H1 (cell line): Measurements from ENCODE around the gene LY6G6F. TPM values are rescaled to one million over a fixed set of nuclear protein-coding genes. Genes with fewer than 3 reads are reported as not detected.

Experiments
- CTCF ChIA-PET: fragments of 300-600 bp; sonication (Branson Sonifier 250); formaldehyde crosslinking; loops from one replicate; lab custom pipeline; 2021; ENCODE audit not compliant: partially characterized antibody; lab: Charles Lee
- POLR2A ChIA-PET: fragments of 300-600 bp; sonication (Branson Sonifier 250); formaldehyde crosslinking; loops from one replicate; lab custom pipeline; 2021; ENCODE audit warnings: inconsistent platforms; ENCODE audit not compliant: partially characterized antibody; lab: Charles Lee
- DNase-seq, 2 experiments: peaks; one replicate each; pipeline versions ENCODE4 v3.0.0 to v3.0.0-alpha.2; 2010 to 2022; ENCODE audit warnings: low spot score in 2 of 2, low read depth in 1 of 2, mixed read lengths in 1 of 2
- FAIRE-seq: peaks from 2 replicates; lab custom pipeline; 2011; peaks lifted over from hg19 to GRCh38; lab: Jason Lieb, UNC
- H2AFZ ChIP-seq: 2 replicates; pipeline ENCODE4 v1.8.1; 2012; ENCODE audit warnings: low read length, inconsistent platforms
- H2AK5ac ChIP-seq: 2 replicates; pipeline ENCODE4 v1.6.1; 2013; ENCODE audit warnings: low read depth, low read length
- H2BK120ac ChIP-seq: replicated peaks from 2 replicates; pipeline ENCODE3; 2013; ENCODE audit warnings: low read depth, low read length, inconsistent platforms
- H2BK12ac ChIP-seq: 2 replicates; pipeline ENCODE4 v1.6.1; 2013; ENCODE audit warnings: low read depth, low read length
- H2BK15ac ChIP-seq: 2 replicates; pipeline ENCODE4 v1.6.1; 2013; ENCODE audit warnings: low read length
- H2BK20ac ChIP-seq: 2 replicates; pipeline ENCODE4 v1.6.1; 2013; ENCODE audit warnings: low read length
- H2BK5ac ChIP-seq: 2 replicates; pipeline ENCODE4 v1.6.1; 2013; ENCODE audit warnings: low read depth, low read length
- H3K14ac ChIP-seq: 2 replicates; pipeline ENCODE4 v1.6.1; 2013; ENCODE audit warnings: inconsistent platforms; ENCODE audit not compliant: insufficient read length
- H3K18ac ChIP-seq: 2 replicates; pipeline ENCODE4 v1.6.1; 2013; ENCODE audit warnings: low read length; ENCODE audit errors: extremely low read depth
- H3K23ac ChIP-seq: 2 replicates; pipeline ENCODE4 v1.6.1; 2013; ENCODE audit warnings: inconsistent platforms; ENCODE audit not compliant: insufficient read length
- H3K23me2 ChIP-seq: 2 replicates; pipeline ENCODE4 v1.6.1; 2013; ENCODE audit warnings: low read depth, low read length
- H3K27ac ChIP-seq: 2 replicates; pipeline ENCODE4 v1.6.1; 2011; ENCODE audit warnings: low read depth, low read length, inconsistent platforms
- H3K27me3 ChIP-seq, 4 experiments: replicated peaks in 1 of 4; 1 replicate in 1 of 4; 2 replicates in 3 of 4; pipeline versions ENCODE4 v1.6.1 to v1.8.1; 2011 to 2013; ENCODE audit warnings: low read length in 3 of 4, mild to moderate bottlenecking in 3 of 4, inconsistent platforms in 2 of 4, mixed read lengths in 2 of 4, moderate library complexity in 1 of 4; ENCODE audit not compliant: control insufficient read depth in 3 of 4, insufficient read depth in 3 of 4; ENCODE audit errors: extremely low read depth in 1 of 4
- H3K36me3 ChIP-seq, 4 experiments: 2 replicates each; pipeline versions ENCODE4 v1.6.1 to v1.8.1; 2011 to 2013; ENCODE audit warnings: mild to moderate bottlenecking in 4 of 4, low read length in 3 of 4, moderate library complexity in 2 of 4, control low read depth in 1 of 4, inconsistent platforms in 1 of 4; ENCODE audit not compliant: insufficient read depth in 4 of 4, control insufficient read depth in 2 of 4
- H3K4ac ChIP-seq: replicated peaks from 2 replicates; pipeline ENCODE3; 2013; ENCODE audit warnings: low read length, low read depth, mixed read lengths, inconsistent platforms; ENCODE audit not compliant: insufficient read length
- H3K4me1 ChIP-seq, 4 experiments: replicated peaks in 1 of 4; 1 replicate in 1 of 4; 2 replicates in 3 of 4; pipeline versions ENCODE4 v1.6.1 to v1.8.1; 2011 to 2013; ENCODE audit warnings: low read length in 3 of 4, inconsistent platforms in 2 of 4, mixed read lengths in 1 of 4; ENCODE audit not compliant: insufficient read depth in 4 of 4, control insufficient read depth in 3 of 4
- H3K4me2 ChIP-seq, 2 experiments: 2 replicates each; pipeline versions ENCODE4 v1.6.1 to v1.8.1; 2011 to 2013; ENCODE audit warnings: low read depth in 2 of 2, low read length in 2 of 2, control low read depth in 1 of 2, inconsistent platforms in 1 of 2, mild to moderate bottlenecking in 1 of 2; ENCODE audit not compliant: insufficient read depth in 1 of 2
- H3K4me3 ChIP-seq, 4 experiments: fragments of 200-600, 300-600 bp in 1 of 4; sonication (generic), shearing (Covaris generic), sonication (Bioruptor Twin) in 1 of 4; 2 replicates each; pipeline versions ENCODE4 v1.5.1 to v1.8.1; 2011 to 2016; ENCODE audit warnings: low read length in 4 of 4, low read depth in 3 of 4, control low read depth in 2 of 4, inconsistent platforms in 2 of 4, mild to moderate bottlenecking in 2 of 4, mixed read lengths in 1 of 4, moderate library complexity in 1 of 4; ENCODE audit not compliant: insufficient read depth in 2 of 4; ENCODE audit errors: extremely low read depth in 1 of 4
- H3K56ac ChIP-seq: replicated peaks from 2 replicates; pipeline ENCODE3; 2013; ENCODE audit warnings: low read depth, mild to moderate bottlenecking, mixed read lengths, low read length, inconsistent platforms; ENCODE audit not compliant: insufficient read length
- H3K79me1 ChIP-seq: 2 replicates; pipeline ENCODE4 v1.6.1; 2013; ENCODE audit warnings: low read depth, low read length, control low read depth
- H3K79me2 ChIP-seq, 2 experiments: 2 replicates each; pipeline versions ENCODE4 v1.6.1 to v1.8.1; 2012 to 2013; ENCODE audit warnings: low read length in 2 of 2, mild to moderate bottlenecking in 2 of 2, inconsistent platforms in 1 of 2; ENCODE audit not compliant: insufficient read depth in 2 of 2, control insufficient read depth in 1 of 2
- H3K9ac ChIP-seq, 4 experiments: replicated peaks in 1 of 4; 1 replicate in 1 of 4; 2 replicates in 3 of 4; pipeline versions ENCODE4 v1.6.1 to v1.8.1; 2011 to 2013; ENCODE audit warnings: low read depth in 3 of 4, low read length in 3 of 4, control low read depth in 2 of 4, mild to moderate bottlenecking in 2 of 4, moderate library complexity in 2 of 4, inconsistent platforms in 1 of 4; ENCODE audit errors: extremely low read depth in 1 of 4
- H3K9me3 ChIP-seq, 2 experiments: 2 replicates each; pipeline versions ENCODE4 v1.6.1 to v1.8.1; 2012 to 2013; ENCODE audit warnings: mild to moderate bottlenecking in 2 of 2, moderate library complexity in 2 of 2, control low read depth in 1 of 2, inconsistent platforms in 1 of 2, low read depth in 1 of 2, low read length in 1 of 2, mixed read lengths in 1 of 2; ENCODE audit not compliant: insufficient read depth in 2 of 2
- H4K20me1 ChIP-seq, 2 experiments: replicated peaks in 1 of 2; 2 replicates each; pipeline versions ENCODE3 to v1.8.1; 2011 to 2013; ENCODE audit warnings: inconsistent platforms in 2 of 2, low read length in 2 of 2, mild to moderate bottlenecking in 1 of 2; ENCODE audit not compliant: insufficient read depth in 2 of 2, control insufficient read depth in 1 of 2
- H4K5ac ChIP-seq: 2 replicates; pipeline ENCODE4 v1.6.1; 2013; ENCODE audit warnings: low read length, low read depth, mixed read lengths, inconsistent platforms; ENCODE audit not compliant: insufficient read length
- H4K8ac ChIP-seq: 2 replicates; pipeline ENCODE4 v1.8.0; 2013; ENCODE audit warnings: mild to moderate bottlenecking, moderate library complexity, low read length, inconsistent platforms; ENCODE audit not compliant: insufficient read depth; ENCODE audit errors: extremely low read depth
- H4K91ac ChIP-seq: replicated peaks from 2 replicates; pipeline ENCODE3; 2013; ENCODE audit warnings: low read length, mixed read lengths, inconsistent platforms; ENCODE audit not compliant: insufficient read length
- BRCA1 ChIP-seq: IDR thresholded peaks from 2 replicates; pipeline ENCODE4 v1.6.1; 2012; ENCODE audit warnings: low read depth, low read length, improper control_type of control experiment
- CHD1 ChIP-seq: IDR thresholded peaks from 2 replicates; pipeline ENCODE4 v1.6.1; 2012; ENCODE audit warnings: low read depth, low read length, improper control_type of control experiment
- CTCF ChIP-seq, 3 experiments: IDR thresholded peaks; 1 replicate in 2 of 3; 2 replicates in 1 of 3; pipeline versions ENCODE4 v1.5.1 to v1.6.1; 2011; ENCODE audit warnings: low read length in 3 of 3, mild to moderate bottlenecking in 3 of 3, inconsistent platforms in 2 of 3, low read depth in 1 of 3, moderate library complexity in 1 of 3; ENCODE audit not compliant: insufficient read depth in 1 of 3; ENCODE audit errors: control extremely low read depth in 1 of 3
- EGR1 ChIP-seq: IDR thresholded peaks from 2 replicates; pipeline ENCODE4 v1.6.1; 2011; ENCODE audit warnings: low read depth, low read length, borderline replicate concordance
- EP300 ChIP-seq, 2 experiments: IDR thresholded peaks; 1 replicate in 1 of 2; 2 replicates in 1 of 2; pipeline ENCODE4 v1.6.1; 2011 to 2012; ENCODE audit warnings: low read depth in 2 of 2, low read length in 2 of 2, mild to moderate bottlenecking in 2 of 2, borderline replicate concordance in 1 of 2, inconsistent platforms in 1 of 2, moderate library complexity in 1 of 2
- GABPA ChIP-seq: IDR thresholded peaks from 2 replicates; pipeline ENCODE4 v1.6.1; 2011; ENCODE audit warnings: mild to moderate bottlenecking, low read length, moderate library complexity, borderline replicate concordance; ENCODE audit not compliant: insufficient read depth
- KDM1A ChIP-seq: fragments of 200-600, 300-600 bp; sonication (generic); IDR thresholded peaks from 2 replicates; pipeline ENCODE4 v1.7.1; 2016; ENCODE audit warnings: mild to moderate bottlenecking, low read length, borderline replicate concordance
- MAX ChIP-seq: IDR thresholded peaks from 2 replicates; pipeline ENCODE4 v1.6.1; 2012; ENCODE audit warnings: inconsistent platforms
- POU5F1 ChIP-seq: IDR thresholded peaks from 2 replicates; pipeline ENCODE4 v1.6.1; 2011; ENCODE audit warnings: low read depth, mild to moderate bottlenecking, low read length, moderate library complexity
- SP4 ChIP-seq: IDR thresholded peaks from 2 replicates; pipeline ENCODE4 v1.6.1; 2012; ENCODE audit warnings: low read length, inconsistent platforms
- WGBS, 2 experiments: shearing (Covaris generic) in 1 of 2; methylation state at CpG; one replicate each; pipeline versions ENCODE4 v1.1.6 to v1.1.7; 2013 to 2015; ENCODE audit warnings: low lambda C conversion rate in 2 of 2, mixed read lengths in 2 of 2, inconsistent platforms in 1 of 2, low coverage in 1 of 2, missing lambda C conversion rate in 1 of 2; ENCODE audit not compliant: insufficient replicate concordance in 2 of 2, insufficient coverage in 1 of 2, insufficient read length in 1 of 2; ENCODE audit errors: extremely low coverage in 1 of 2, missing lambda C conversion rate in 1 of 2; 5-methylcytosine and 5-hydroxymethylcytosine counted together
- polyA plus RNA-seq, 7 experiments: library from polyadenylated mRNA; depleted of rRNA in 3 of 7; stranded (reverse) in 5 of 7; unstranded in 2 of 7; fragments of >200 nt in 5 of 7; fragments of 200-250 nt in 2 of 7; gene quantifications; 1 replicate in 5 of 7; 2 replicates in 1 of 7; 4 replicates in 1 of 7; pipeline versions ENCODE4 v1.2.1 to v1.2.3, GENCODE V29; 2011 to 2013; ENCODE audit warnings: missing spikeins in 2 of 7, mixed read lengths in 2 of 7
- total RNA-seq: library from RNA; stranded (reverse); fragmentation: NEBNext Ultra II Directional; extraction: Animal tissue kit (Norgen Biotek cat#: 25700); gene quantifications from 2 replicates; pipeline ENCODE4 v1.2.1, GENCODE V29; 2021

Gene LY6G6F
- total and polyA plus RNA-seq, 2 of the 8 experiments (the other 6 are each of a cell fraction or from before 2014, with no cell fraction given): not detected

- no peaks in the 10 kb centered on the region for H3K9me3 ChIP-seq
- no peak overlapping the region for H3K4ac ChIP-seq
- H4K20me1 ChIP-seq: peaks cover 4 to 5% of the 10 kb centered on the region in 2 experiments
- no peak overlapping the region; a peak in 1 of 7 replicates for H3K9ac ChIP-seq
- FAIRE-seq (no peak), DNase-seq (no peak)
- H4K5ac ChIP-seq: no peak overlapping the region
- H3K23me2 ChIP-seq: peaks cover 19% of the 10 kb centered on the region
- peaks cover 20 to 33% (median 22%) of the 10 kb centered on the region in 4 experiments for H3K4me1 ChIP-seq
- H4K91ac ChIP-seq: no peak overlapping the region
- ChIA-PET CTCF (interaction anchor here (0.8 to 3.1 kb wide), 7 partner anchors 10 to 96 kb away, joined by 3 to 12 read pairs (median 3); partner anchors contain the start of gene MPIG6B), POLR2A (interaction anchor here (1.3 to 8.7 kb wide), 5 partner anchors 9 to 102 kb away, joined by 4 to 73 read pairs (median 5); partner anchors contain the start of genes CSNK2B, GPANK1, LY6G6C and MPIG6B)
- WGBS, 2 experiments: 86% methylated on average over 4 of the region's 4 CpGs; no CpG with 5 or more reads in 1 of the 2 experiments
- H3K4me3 ChIP-seq: no peak overlapping the region
- H3K27ac ChIP-seq: 0 out of 2 replicates have a peak overlapping the region, but pooled peaks have one; percentile 25
- 0 out of 2 replicates have a peak overlapping the region, but pooled peaks have one; percentile 53 for H2BK5ac ChIP-seq
- no peak overlapping the region for H2AK5ac ChIP-seq
- no peak overlapping the region for H3K18ac ChIP-seq
- no peak overlapping the region for H2BK120ac ChIP-seq
- no peak overlapping the region for H2AFZ ChIP-seq
- no peak overlapping the region; the same call in 1 of the 2 replicates for H2BK12ac ChIP-seq
- peaks cover 8% of the 10 kb centered on the region; the same call in 1 of the 2 replicates for H3K79me1 ChIP-seq
- peak overlapping the region; percentile 78 to 99; a peak in 3 of 4 replicates for H3K4me2 ChIP-seq
- peaks cover 10 to 30% (median 21%) of the 10 kb centered on the region in 4 experiments for H3K36me3 ChIP-seq
- no peak overlapping the region for H3K14ac ChIP-seq
- no peak overlapping the region for H2BK20ac ChIP-seq
- H3K23ac ChIP-seq: no peak overlapping the region
- no peak overlapping the region for H3K56ac ChIP-seq
- H3K79me2 ChIP-seq: peaks cover 0 to 26% of the 10 kb centered on the region in 2 experiments; a peak in 2 of 4 replicates
- no peak overlapping the region for H4K8ac ChIP-seq
- no peaks in the 10 kb centered on the region for H3K27me3 ChIP-seq
- H2BK15ac ChIP-seq: no peak overlapping the region
- no peak for TF ChIP-seq EP300 (IDR thresholded peaks at IDR 0.05; ENCODE audit: borderline replicate concordance in 1 of 2, low read depth in 2 of 2, low read length in 2 of 2)
- no peak for TF ChIP-seq POU5F1
- no peak for TF ChIP-seq CHD1
- TF ChIP-seq GABPA: no peak
- TF ChIP-seq SP4: no peak
- no peak for TF ChIP-seq CTCF (IDR thresholded peaks at IDR 0.05; ENCODE audit: control extremely low read depth in 1 of 3, insufficient read depth in 1 of 3, low read depth in 1 of 3, low read length in 3 of 3)
- no peak for TF ChIP-seq KDM1A
- no peak for TF ChIP-seq BRCA1
- no peak for TF ChIP-seq MAX
- no peak for TF ChIP-seq EGR1
Measured at GRCh38 chr6:31733734-31734133, 27.1 kb downstream of the LY6G6F start.
